Measurements from ENCODE around the gene ARHGAP9. TPM values are rescaled to one million over a fixed set of nuclear protein-coding genes. Genes with fewer than 3 reads are reported as not detected.

The ARHGAP9 gene
- total and polyA plus RNA-seq, 2 donors (not counting 1 experiment from before 2014, with no cell fraction given): under 0.01 to 0.08 TPM

DNA sequence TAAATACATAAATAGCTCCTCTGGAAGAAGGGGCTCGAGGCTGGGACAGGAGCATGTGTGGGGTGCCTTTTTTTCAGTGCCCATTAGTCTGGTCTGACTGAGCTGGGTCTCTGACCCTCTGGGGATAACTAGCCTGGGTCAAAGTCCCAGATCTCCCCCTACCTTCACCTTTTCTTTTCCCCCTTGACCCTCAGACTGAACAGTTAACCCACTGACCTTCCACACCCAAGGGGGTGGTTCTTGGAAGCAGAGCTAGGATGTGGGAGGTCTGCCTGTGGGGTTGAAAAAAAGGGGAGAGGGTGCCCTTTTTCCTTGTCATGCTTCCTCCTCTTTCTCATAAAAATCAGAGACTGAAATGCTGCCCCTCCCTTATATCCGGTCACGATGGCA is 21.0 kb downstream of the ARHGAP9 start:
- Histone ChIP-seq H4K20me1 (ENCODE audit: control insufficient read depth, extremely low read depth, insufficient read depth, low read length) (no peaks in the 10 kb centered on the region), H3K27me3 (ENCODE audit: control insufficient read depth, insufficient read depth, low read length) (no peaks in the 10 kb centered on the region), H3K9me3 (ENCODE audit: control insufficient read depth, insufficient read depth, low read depth, low read length) (no peaks in the 10 kb centered on the region), H3K4me3 (replicated peaks in 1 of 4; ENCODE audit: control extremely low read depth in 1 of 4, insufficient read depth in 1 of 4, low read depth in 3 of 4, low read length in 4 of 4) (peak overlapping the region; percentile 83 to 89 (median 84)), H3K4me1 (ENCODE audit: control insufficient read depth, extremely low read depth, insufficient read depth, low read length) (peaks cover 12% of the 10 kb centered on the region), H3K27ac (ENCODE audit: insufficient read depth, low read length) (peak overlapping the region; percentile 62), H3K36me3 (ENCODE audit: control insufficient read depth, insufficient read depth, low read length) (no peaks in the 10 kb centered on the region), H2AFZ (ENCODE audit: low read length) (peak overlapping the region; percentile 28), H3K9ac (ENCODE audit: insufficient read depth, low read length) (peak overlapping the region; percentile 41), H3K79me2 (ENCODE audit: control insufficient read depth, insufficient read depth, low read length) (no peaks in the 10 kb centered on the region), H3K4me2 (ENCODE audit: extremely low read depth, insufficient read depth, low read length) (peak overlapping the region; percentile 100)
- TF ChIP-seq, protein P1, sequence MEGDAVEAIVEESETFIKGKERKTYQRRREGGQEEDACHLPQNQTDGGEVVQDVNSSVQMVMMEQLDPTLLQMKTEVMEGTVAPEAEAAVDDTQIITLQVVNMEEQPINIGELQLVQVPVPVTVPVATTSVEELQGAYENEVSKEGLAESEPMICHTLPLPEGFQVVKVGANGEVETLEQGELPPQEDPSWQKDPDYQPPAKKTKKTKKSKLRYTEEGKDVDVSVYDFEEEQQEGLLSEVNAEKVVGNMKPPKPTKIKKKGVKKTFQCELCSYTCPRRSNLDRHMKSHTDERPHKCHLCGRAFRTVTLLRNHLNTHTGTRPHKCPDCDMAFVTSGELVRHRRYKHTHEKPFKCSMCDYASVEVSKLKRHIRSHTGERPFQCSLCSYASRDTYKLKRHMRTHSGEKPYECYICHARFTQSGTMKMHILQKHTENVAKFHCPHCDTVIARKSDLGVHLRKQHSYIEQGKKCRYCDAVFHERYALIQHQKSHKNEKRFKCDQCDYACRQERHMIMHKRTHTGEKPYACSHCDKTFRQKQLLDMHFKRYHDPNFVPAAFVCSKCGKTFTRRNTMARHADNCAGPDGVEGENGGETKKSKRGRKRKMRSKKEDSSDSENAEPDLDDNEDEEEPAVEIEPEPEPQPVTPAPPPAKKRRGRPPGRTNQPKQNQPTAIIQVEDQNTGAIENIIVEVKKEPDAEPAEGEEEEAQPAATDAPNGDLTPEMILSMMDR (conservative IDR thresholded peaks at IDR 0.05 in 1 of 2, IDR thresholded peaks at IDR 0.05 in 1 of 2; ENCODE audit: low read depth in 1 of 2, low read length in 2 of 2): no peak
- TF ChIP-seq EZH2 (IDR thresholded peaks at IDR 0.05; ENCODE audit: low read length, missing control alignments): no peak
- DNase-seq (ENCODE audit: low read depth in 2 of 2): no peak

DNA sequence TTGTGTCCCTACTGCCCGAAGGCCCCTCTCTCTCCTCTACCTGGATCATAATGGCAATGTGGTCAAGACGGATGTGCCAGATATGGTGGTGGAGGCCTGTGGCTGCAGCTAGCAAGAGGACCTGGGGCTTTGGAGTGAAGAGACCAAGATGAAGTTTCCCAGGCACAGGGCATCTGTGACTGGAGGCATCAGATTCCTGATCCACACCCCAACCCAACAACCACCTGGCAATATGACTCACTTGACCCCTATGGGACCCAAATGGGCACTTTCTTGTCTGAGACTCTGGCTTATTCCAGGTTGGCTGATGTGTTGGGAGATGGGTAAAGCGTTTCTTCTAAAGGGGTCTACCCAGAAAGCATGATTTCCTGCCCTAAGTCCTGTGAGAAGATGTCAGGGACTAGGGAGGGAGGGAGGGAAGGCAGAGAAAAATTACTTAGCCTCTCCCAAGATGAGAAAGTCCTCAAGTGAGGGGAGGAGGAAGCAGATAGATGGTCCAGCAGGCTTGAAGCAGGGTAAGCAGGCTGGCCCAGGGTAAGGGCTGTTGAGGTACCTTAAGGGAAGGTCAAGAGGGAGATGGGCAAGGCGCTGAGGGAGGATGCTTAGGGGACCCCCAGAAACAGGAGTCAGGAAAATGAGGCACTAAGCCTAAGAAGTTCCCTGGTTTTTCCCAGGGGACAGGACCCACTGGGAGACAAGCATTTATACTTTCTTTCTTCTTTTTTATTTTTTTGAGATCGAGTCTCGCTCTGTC is 22.8 kb downstream of the ARHGAP9 start:
- no peaks in the 10 kb centered on the region for H3K36me3 ChIP-seq (ENCODE audit: control insufficient read depth, insufficient read depth, low read length)
- no peak for DNase-seq (ENCODE audit: low read depth in 2 of 2)
- H3K27ac ChIP-seq (ENCODE audit: insufficient read depth, low read length): no peak overlapping the region
- no peak overlapping the region for H2AFZ ChIP-seq (ENCODE audit: low read length)
- H3K4me2 ChIP-seq (ENCODE audit: extremely low read depth, insufficient read depth, low read length): no peak overlapping the region
- no peaks in the 10 kb centered on the region for H3K9me3 ChIP-seq (ENCODE audit: control insufficient read depth, insufficient read depth, low read depth, low read length)
- H4K20me1 ChIP-seq (ENCODE audit: control insufficient read depth, extremely low read depth, insufficient read depth, low read length): no peaks in the 10 kb centered on the region
- peaks cover 19% of the 10 kb centered on the region for H3K4me1 ChIP-seq (ENCODE audit: control insufficient read depth, extremely low read depth, insufficient read depth, low read length)
- no peak for TF ChIP-seq EZH2 (IDR thresholded peaks at IDR 0.05; ENCODE audit: low read length, missing control alignments)
- TF ChIP-seq, protein P1 (conservative IDR thresholded peaks at IDR 0.05 in 1 of 2, IDR thresholded peaks at IDR 0.05 in 1 of 2; ENCODE audit: low read depth in 1 of 2, low read length in 2 of 2): no peak
- H3K79me2 ChIP-seq (ENCODE audit: control insufficient read depth, insufficient read depth, low read length): no peaks in the 10 kb centered on the region
- H3K4me3 ChIP-seq (replicated peaks in 1 of 4; ENCODE audit: control extremely low read depth in 1 of 4, insufficient read depth in 1 of 4, low read depth in 3 of 4, low read length in 4 of 4): peak overlapping the region in 1 of 4 experiments; percentile 59
- H3K27me3 ChIP-seq (ENCODE audit: control insufficient read depth, insufficient read depth, low read length): no peaks in the 10 kb centered on the region
- H3K9ac ChIP-seq (ENCODE audit: insufficient read depth, low read length): no peak overlapping the region

DNA sequence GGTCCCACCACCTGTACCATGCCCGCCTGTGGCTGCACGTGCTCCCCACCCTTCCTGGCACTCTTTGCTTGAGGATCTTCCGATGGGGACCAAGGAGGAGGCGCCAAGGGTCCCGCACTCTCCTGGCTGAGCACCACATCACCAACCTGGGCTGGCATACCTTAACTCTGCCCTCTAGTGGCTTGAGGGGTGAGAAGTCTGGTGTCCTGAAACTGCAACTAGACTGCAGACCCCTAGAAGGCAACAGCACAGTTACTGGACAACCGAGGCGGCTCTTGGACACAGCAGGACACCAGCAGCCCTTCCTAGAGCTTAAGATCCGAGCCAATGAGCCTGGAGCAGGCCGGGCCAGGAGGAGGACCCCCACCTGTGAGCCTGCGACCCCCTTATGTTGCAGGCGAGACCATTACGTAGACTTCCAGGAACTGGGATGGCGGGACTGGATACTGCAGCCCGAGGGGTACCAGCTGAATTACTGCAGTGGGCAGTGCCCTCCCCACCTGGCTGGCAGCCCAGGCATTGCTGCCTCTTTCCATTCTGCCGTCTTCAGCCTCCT is 23.4 kb downstream of the ARHGAP9 start:
- no peaks in the 10 kb centered on the region for H4K20me1 ChIP-seq (ENCODE audit: control insufficient read depth, extremely low read depth, insufficient read depth, low read length)
- H3K36me3 ChIP-seq (ENCODE audit: control insufficient read depth, insufficient read depth, low read length): no peaks in the 10 kb centered on the region
- DNase-seq (ENCODE audit: low read depth in 2 of 2): peak; percentile 29 to 37
- H3K79me2 ChIP-seq (ENCODE audit: control insufficient read depth, insufficient read depth, low read length): no peaks in the 10 kb centered on the region
- no peak overlapping the region for H3K27ac ChIP-seq (ENCODE audit: insufficient read depth, low read length)
- peaks cover 23% of the 10 kb centered on the region for H3K4me1 ChIP-seq (ENCODE audit: control insufficient read depth, extremely low read depth, insufficient read depth, low read length)
- H3K9me3 ChIP-seq (ENCODE audit: control insufficient read depth, insufficient read depth, low read depth, low read length): no peaks in the 10 kb centered on the region
- TF ChIP-seq, protein P1 (conservative IDR thresholded peaks at IDR 0.05 in 1 of 2, IDR thresholded peaks at IDR 0.05 in 1 of 2; ENCODE audit: low read depth in 1 of 2, low read length in 2 of 2): peak; percentile 35 to 61
- no peak for TF ChIP-seq EZH2 (IDR thresholded peaks at IDR 0.05; ENCODE audit: low read length, missing control alignments)
- no peaks in the 10 kb centered on the region for H3K27me3 ChIP-seq (ENCODE audit: control insufficient read depth, insufficient read depth, low read length)
- peak overlapping the region in 1 of 4 experiments; percentile 59 for H3K4me3 ChIP-seq (replicated peaks in 1 of 4; ENCODE audit: control extremely low read depth in 1 of 4, insufficient read depth in 1 of 4, low read depth in 3 of 4, low read length in 4 of 4)
- H3K4me2 ChIP-seq (ENCODE audit: extremely low read depth, insufficient read depth, low read length): no peak overlapping the region
- H3K9ac ChIP-seq (ENCODE audit: insufficient read depth, low read length): no peak overlapping the region
- H2AFZ ChIP-seq (ENCODE audit: low read length): no peak overlapping the region
